Esophagus mucosa (tissue), 1 donor: ENCODE data around the gene NOL7. TPM values are rescaled to one million over a fixed set of nuclear protein-coding genes. Genes with fewer than 3 reads are reported as not detected.

ENCODE experiments used
- ATAC-seq: fragments of 200-7000 bp; cut with Tn5 transposase; one replicate; pipeline ENCODE4 v1.9.1; 2020
- total RNA-seq: library from RNA; stranded (reverse); gene quantifications from one replicate; pipeline ENCODE4 v1.2.4, GENCODE V29; 2023
- donor health status: DM: yes; HTN: yes; CAD: no.

NOL7 gene
- total RNA-seq, result 33.1 TPM

DNA sequence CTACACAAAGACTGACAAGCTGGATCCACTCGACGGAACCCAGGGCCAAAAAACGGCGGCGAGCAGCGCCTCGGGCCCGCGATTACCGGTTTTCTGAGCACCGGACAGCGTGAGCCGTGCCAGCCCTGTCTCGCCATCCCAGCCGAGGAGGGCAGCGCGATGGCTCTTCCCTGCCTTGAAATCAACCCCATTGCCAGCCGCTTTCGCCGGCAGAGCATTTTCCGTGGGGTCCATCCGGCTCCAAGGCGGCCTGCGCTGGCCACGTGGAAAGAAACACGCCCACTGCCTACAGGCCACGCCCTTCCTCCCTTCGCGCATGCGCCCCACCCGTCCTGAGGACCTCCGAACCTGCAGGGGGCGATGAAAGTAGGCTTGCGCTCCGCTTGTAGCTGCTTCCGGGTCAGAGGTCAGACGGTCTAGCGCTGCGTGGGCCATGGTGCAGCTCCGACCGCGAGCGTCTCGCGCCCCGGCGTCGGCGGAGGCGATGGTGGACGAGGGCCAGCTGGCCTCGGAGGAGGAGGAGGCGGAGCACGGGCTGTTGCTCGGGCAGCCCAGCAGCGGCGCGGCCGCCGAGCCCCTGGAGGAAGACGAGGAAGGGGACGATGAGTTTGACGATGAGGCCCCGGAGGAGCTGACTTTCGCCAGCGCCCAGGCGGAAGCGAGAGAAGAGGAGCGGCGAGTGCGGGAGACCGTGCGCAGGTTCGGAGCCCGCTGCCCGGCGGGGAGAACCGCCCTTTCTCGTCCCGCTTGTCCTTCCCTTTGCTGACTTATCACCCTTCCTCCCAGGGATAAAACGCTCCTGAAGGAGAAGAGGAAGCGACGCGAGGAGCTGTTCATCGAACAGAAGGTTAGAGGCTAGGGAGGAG is at the start of gene NOL7:
Gene NOL7 (plus strand): TSS at position 410 of the 866 bp plus-strand sequence. CDS start 24 bp downstream, at position 434.
- peak; percentile 98 for ATAC-seq

- ATAC-seq, result no peak
Measured at GRCh38 chr6:13565921-13566320, 49.2 kb upstream of the NOL7 start.

- ATAC-seq, result no peak
Measured at GRCh38 chr6:13566500-13566899, 48.6 kb upstream of the NOL7 start.

GRCh38 chr6:13568970-13569369 is 46.2 kb upstream of the NOL7 start:
- ATAC-seq, result no peak

GRCh38 chr6:13572240-13572639 is 42.9 kb upstream of the NOL7 start:
- ATAC-seq, result no peak

DNA sequence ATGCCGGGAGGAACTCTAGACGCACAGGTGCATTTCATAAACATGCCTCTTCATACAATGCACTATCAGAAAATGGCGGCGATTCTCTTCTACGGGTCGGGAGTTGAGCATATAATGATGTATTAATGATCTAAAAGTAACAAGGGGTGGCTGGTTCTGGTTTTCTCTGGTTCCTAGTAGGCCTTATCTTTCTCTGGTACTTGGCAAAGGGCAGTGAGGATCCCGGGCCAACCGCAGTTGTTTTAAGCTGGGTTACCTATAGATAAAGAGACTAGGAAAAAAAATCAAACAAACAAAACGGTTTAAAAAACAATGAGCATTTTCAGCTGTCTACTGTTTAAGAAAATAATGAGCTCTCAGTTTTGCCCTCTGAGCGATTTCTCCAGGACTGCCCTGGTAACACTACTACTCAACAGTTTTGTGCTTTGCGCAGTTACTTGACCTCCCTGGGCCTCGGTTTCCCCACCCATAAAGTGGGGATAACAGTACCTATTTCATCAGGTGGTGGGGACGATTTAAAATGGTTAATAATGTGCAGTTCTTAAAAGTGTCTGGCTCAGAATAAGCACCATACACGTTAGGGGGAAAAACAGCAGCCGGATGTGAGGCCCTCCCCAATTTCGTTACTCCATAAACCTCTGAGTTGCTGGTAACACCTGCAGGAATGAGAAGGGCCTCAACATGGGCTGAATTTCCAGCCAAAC is 42.0 kb upstream of the NOL7 start:
- ATAC-seq, result no peak

GRCh38 chr6:13573669-13574110 is 41.4 kb upstream of the NOL7 start:
- ATAC-seq, result peak; percentile 40

GRCh38 chr6:13574149-13574570 is 41.0 kb upstream of the NOL7 start:
- peak; percentile 96 for ATAC-seq

GRCh38 chr6:13574571-13575376 is 40.4 kb upstream of the NOL7 start, which contains the start of gene SIRT5:
SIRT5 (plus strand) TSS chr6:13574601; CDS start chr6:13584111, 9,510 bp downstream.
- peak; percentile 83 for ATAC-seq

DNA sequence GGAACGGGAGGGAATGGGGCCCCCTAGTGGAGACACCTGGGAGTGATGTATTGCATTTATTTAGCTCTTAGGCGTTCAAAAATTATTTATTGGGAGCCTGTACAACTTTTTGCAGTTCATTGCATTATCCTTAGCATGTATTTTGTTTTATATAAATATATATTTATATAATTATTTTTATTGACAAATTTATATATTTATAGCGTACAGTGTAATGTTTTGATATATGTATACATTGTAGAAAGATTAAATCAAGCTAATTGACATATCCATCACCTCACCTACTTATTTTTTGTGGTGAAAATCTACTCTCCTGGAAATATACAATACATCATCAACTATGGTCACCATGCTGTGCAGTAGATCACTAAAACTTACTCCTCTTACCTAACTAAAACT is 39.8 kb upstream of the NOL7 start:
- no peak for ATAC-seq

DNA sequence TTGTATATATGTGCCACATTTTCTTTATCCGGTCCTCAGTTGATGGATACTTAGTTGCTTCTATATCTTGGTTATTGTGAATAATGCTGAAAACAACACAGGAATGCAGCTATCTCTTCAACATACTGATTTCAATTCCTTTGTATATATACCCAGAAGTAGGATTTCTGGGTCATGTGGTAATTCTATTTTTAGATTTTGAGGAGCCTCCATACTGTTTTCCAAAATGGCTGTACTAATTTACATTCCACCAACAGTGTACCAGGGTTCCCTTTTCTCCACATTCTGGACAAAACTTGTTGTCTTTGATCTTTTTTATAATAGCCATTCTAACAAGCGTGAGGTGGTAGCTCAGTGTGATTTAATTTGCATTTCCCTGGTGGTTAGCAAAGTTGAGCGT is 39.1 kb upstream of the NOL7 start:
- no peak for ATAC-seq

DNA sequence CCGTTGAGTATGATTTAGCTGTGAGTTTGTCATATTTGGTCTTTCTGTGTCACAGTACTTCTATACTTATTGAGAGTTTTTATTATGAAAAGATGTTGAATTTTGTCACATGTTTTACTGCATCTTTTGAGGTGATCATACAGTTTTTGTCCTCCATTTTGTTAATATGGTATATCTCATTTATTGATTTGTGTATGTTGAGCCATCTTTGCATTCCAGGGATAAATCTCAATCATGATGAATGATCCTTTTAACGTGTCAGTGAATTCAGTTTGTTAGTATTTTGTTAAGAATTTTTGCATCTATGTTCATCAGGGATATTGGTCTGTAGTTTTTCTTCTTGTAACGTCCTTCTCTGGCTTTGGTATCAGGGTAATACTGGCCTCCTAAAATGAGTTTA is 37.2 kb upstream of the NOL7 start:
- no peak for ATAC-seq

- no peak for ATAC-seq
Measured at GRCh38 chr6:13579911-13580310, 35.2 kb upstream of the NOL7 start.

GRCh38 chr6:13581700-13582229 is 33.4 kb upstream of the NOL7 start:
- no peak for ATAC-seq

- no peak for ATAC-seq
Measured at GRCh38 chr6:13586603-13587542, 28.3 kb upstream of the NOL7 start.

DNA sequence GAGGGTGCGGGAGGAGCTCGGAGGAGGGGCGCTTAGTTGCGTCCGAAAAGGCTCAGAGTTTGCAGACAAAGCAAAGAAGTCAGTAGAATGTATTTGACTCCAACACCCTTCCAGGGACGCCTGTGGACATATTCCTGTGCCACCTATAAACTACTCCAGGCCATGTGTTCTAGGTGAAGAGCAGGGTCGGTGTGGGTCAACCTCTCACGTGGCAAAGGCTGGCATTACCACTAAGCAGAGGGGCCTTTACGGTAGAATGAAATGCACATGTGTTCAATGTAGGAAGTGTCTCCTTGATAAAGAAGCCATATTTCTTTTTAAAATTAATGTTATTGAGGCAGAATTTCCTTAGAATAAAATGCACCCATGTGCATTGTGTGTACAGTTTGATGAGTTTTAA is 25.3 kb upstream of the NOL7 start:
- no peak for ATAC-seq

DNA sequence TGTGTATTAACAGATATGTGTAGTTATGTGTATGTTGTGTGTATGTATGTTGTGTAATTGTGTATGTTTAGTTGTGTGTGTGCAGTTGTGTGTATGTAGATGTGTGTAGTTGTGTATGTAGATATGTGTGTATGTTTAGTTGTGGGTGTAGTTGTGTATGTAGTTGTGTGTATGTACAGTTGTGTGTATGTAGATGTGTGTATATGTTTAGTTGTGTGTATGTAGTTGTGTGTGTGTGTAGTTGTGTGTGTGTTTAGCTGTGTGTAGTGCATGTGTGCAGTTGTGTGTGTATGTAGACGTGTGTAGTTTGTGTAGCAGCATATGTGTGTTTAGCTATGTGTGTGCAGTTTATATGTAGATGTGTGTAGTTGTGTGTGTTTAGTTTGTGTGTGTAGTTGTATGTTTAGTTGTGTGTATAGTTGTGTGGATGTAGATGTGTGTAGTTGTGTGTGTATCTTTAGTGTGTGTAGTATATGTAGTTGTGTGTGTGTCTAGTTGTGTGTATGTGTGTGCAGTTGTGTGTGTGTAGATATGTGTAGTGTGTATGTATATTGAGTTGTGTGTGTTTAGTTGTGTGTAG is 24.5 kb upstream of the NOL7 start:
- no peak for ATAC-seq

DNA sequence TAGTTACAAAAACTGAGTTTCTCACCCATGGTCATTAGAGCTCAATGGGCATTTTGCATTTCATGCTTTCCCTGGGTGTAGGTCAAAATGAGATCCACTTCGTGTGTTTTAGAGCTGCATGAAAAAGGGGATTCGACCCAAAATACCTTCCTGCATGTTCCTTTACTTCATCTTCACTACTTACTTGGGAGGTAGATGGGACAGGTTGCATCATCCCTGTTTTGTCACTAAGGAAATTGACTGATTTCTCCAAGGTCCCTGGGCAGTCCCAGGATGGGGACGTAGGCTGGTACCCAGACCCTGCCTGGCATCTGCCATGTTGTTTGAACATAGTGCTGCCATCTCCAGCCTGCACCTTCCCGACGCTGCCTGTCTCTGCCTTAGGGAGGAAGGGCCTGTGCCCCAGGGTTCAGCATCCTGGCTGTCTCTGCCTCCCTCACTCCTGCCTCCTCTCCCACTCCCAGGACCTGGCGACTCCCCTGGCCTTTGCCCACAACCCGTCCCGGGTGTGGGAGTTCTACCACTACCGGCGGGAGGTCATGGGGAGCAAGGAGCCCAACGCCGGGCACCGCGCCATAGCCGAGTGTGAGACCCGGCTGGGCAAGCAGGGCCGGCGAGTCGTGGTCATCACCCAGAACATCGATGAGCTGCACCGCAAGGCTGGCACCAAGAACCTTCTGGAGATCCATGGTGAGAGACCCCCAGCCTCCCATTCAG is 23.8 kb upstream of the NOL7 start:
- ATAC-seq, result peak; percentile 20

GRCh38 chr6:13593103-13593502 is 22.0 kb upstream of the NOL7 start:
- ATAC-seq, result no peak

DNA sequence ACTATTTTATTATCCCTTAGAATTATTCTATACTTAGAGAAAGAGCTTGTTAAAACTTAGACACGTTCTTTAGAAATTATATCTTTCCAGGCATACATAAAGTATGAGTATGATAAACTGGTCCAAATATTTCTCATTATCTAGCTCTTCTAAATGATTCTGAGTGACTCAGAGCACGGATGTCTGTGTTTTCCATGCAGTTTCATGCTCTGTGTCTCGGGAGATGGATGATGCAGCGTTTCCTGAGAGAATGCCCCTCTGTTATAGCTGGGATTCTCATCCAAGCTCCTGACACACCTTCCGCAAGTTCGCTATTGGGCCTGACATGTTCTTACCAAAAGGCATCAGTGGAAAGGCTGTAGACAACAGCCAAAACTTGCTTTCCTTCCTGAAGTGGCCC is 21.4 kb upstream of the NOL7 start:
- ATAC-seq, result no peak
